Transverse colon (tissue), 4 donors: ENCODE results near the gene MAB21L3.

Experiments
- POLR2A ChIP-seq: fragments of 450-650 bp; IDR thresholded peaks from one replicate; pipeline ENCODE4 v1.6.1; 2016; ENCODE audit warnings: antibody characterized with exemption, mild to moderate bottlenecking, moderate library complexity
- POLR2AphosphoS5 ChIP-seq, 3 donors: sonication (generic); formaldehyde crosslinking; IDR thresholded peaks; one replicate each; pipeline ENCODE4 v1.6.1; 2016; ENCODE audit warnings: antibody characterized with exemption in 3 of 3
- TF ChIP-seq, protein P1 (sequence below), 5 experiments: fragments of 200-600 bp in 3 of 5; fragments of 450-650 bp in 2 of 5; sonication (generic) in 3 of 5; IDR thresholded peaks; 1 replicate in 2 of 5; 2 replicates in 3 of 5; pipeline ENCODE4 v1.5.1; 2016 to 2017; ENCODE audit warnings: antibody characterized with exemption in 5 of 5, inconsistent platforms in 3 of 5, mild to moderate bottlenecking in 2 of 5, moderate library complexity in 1 of 5

DNA sequence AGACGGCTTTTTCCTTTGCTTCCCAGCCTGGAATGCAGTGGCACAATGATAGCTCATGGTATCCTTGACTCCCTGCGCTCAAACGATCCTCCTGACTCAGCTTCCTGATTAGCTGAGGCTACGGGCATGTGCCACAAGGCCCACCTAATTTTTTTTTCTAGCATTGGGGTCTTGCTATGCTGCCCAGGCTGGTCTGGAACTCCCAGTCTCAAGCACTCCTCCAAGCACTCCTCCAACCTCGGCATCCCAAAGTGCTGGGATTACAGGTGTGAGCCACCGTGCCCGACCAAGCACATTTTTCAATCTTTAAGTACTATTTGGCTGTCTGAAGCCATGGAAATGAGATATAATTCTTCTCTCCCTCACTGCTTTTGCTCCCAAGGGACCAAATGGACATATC is 58.7 kb downstream of the MAB21L3 start:
- TF ChIP-seq, protein P1, sequence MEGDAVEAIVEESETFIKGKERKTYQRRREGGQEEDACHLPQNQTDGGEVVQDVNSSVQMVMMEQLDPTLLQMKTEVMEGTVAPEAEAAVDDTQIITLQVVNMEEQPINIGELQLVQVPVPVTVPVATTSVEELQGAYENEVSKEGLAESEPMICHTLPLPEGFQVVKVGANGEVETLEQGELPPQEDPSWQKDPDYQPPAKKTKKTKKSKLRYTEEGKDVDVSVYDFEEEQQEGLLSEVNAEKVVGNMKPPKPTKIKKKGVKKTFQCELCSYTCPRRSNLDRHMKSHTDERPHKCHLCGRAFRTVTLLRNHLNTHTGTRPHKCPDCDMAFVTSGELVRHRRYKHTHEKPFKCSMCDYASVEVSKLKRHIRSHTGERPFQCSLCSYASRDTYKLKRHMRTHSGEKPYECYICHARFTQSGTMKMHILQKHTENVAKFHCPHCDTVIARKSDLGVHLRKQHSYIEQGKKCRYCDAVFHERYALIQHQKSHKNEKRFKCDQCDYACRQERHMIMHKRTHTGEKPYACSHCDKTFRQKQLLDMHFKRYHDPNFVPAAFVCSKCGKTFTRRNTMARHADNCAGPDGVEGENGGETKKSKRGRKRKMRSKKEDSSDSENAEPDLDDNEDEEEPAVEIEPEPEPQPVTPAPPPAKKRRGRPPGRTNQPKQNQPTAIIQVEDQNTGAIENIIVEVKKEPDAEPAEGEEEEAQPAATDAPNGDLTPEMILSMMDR (IDR thresholded peaks at IDR 0.05): no peak
- TF ChIP-seq POLR2A (no peak), POLR2AphosphoS5 (IDR thresholded peaks at IDR 0.05) (no peak)
